ENCODE results near the gene SPC24. TPM values are rescaled to one million over a fixed set of nuclear protein-coding genes. Genes with fewer than 3 reads are reported as not detected.
"Not testable (repeated sequence)": the region's sequence is repeated elsewhere in the genome, so short reads cannot be mapped to it uniquely, and the experiment has no call there.

The SPC24 gene
- total RNA-seq, 1 experiment from 2014 or later: 44.8 TPM

DNA sequence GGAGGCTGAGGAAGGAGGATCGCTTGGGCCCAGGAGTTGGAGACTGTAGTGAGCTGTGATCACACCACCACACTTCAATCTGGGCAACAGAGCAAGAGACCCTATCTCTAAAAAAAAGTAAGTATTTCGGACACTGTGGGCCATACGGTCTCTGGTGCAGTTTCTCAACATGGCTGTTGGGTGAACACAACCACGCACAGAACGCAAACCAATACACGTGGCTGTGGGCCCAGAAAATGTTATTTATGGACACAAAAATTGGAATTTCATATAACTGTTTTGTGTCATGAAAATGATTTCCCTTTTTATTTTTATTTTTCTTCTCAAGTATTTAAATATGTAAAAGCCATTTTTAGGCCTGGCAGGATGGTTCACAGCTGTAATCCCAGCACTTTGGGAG lies 46.8 kb downstream of the SPC24 start:
- Histone ChIP-seq H3K4me1 (no peaks in the 10 kb centered on the region), H3K27me3 (replicated peaks; ENCODE audit: control insufficient read depth, insufficient read depth, low read length) (no peaks in the 10 kb centered on the region), H3K4me3 (ENCODE audit: low read depth, low read length) (no peak overlapping the region), H3K36me3 (ENCODE audit: control insufficient read depth, insufficient read depth, low read length) (peaks cover 16% of the 10 kb centered on the region), H3K9me3 (no peaks in the 10 kb centered on the region)
- DNase-seq: no peak
- Mint-ChIP-seq H3K4me1 (ENCODE audit: low read depth, unreplicated experiment) (no peaks in the 10 kb centered on the region), H3K27me3 (ENCODE audit: insufficient read depth, unreplicated experiment) (no peaks in the 10 kb centered on the region), H3K9me3 (ENCODE audit: unreplicated experiment) (no peaks in the 10 kb centered on the region), H3K36me3 (ENCODE audit: insufficient read depth, unreplicated experiment) (peaks cover 99% of the 10 kb centered on the region), H3K4me3 (ENCODE audit: unreplicated experiment) (no peak overlapping the region), H3K27ac (ENCODE audit: unreplicated experiment) (no peak overlapping the region)
- TF ChIP-seq CTCF (IDR thresholded peaks at IDR 0.05; ENCODE audit: insufficient read depth in 1 of 2, low read depth in 1 of 2, low read length in 1 of 2, severe bottlenecking in 1 of 2, unreplicated experiment in 1 of 2): no peak
- POLR2A ChIA-PET: no interaction called here
- CTCF ChIA-PET: no interaction called here
- intact Hi-C loops (cut with micrococcal nuclease; ENCODE audit: unreplicated experiment): no loop called here
- BruUV-seq (replicated peaks): TSS peak; percentile 17

- Mint-ChIP-seq H3K27me3 (ENCODE audit: insufficient read depth, unreplicated experiment) (no peaks in the 10 kb centered on the region), H3K4me3 (ENCODE audit: unreplicated experiment) (no peak overlapping the region), H3K9me3 (ENCODE audit: unreplicated experiment) (no peaks in the 10 kb centered on the region), H3K36me3 (ENCODE audit: insufficient read depth, unreplicated experiment) (peaks cover 99% of the 10 kb centered on the region), H3K27ac (ENCODE audit: unreplicated experiment) (no peak overlapping the region), H3K4me1 (ENCODE audit: low read depth, unreplicated experiment) (no peaks in the 10 kb centered on the region)
- TF ChIP-seq CTCF (IDR thresholded peaks at IDR 0.05; ENCODE audit: insufficient read depth in 1 of 2, low read depth in 1 of 2, low read length in 1 of 2, severe bottlenecking in 1 of 2, unreplicated experiment in 1 of 2): no peak
- POLR2A ChIA-PET: no interaction called here
- CTCF ChIA-PET: no interaction called here
- intact Hi-C loops (cut with micrococcal nuclease; ENCODE audit: unreplicated experiment): no loop called here
- no peak for DNase-seq
- Histone ChIP-seq H3K9me3 (no peaks in the 10 kb centered on the region), H3K4me3 (ENCODE audit: low read depth, low read length) (no peak overlapping the region), H3K36me3 (ENCODE audit: control insufficient read depth, insufficient read depth, low read length) (peaks cover 18% of the 10 kb centered on the region), H3K4me1 (no peaks in the 10 kb centered on the region), H3K27me3 (replicated peaks; ENCODE audit: control insufficient read depth, insufficient read depth, low read length) (no peaks in the 10 kb centered on the region)
- BruUV-seq (replicated peaks): no TSS peak
Observed at GRCh38 chr19:11106477-11106876, 49.1 kb downstream of the SPC24 start.

DNA sequence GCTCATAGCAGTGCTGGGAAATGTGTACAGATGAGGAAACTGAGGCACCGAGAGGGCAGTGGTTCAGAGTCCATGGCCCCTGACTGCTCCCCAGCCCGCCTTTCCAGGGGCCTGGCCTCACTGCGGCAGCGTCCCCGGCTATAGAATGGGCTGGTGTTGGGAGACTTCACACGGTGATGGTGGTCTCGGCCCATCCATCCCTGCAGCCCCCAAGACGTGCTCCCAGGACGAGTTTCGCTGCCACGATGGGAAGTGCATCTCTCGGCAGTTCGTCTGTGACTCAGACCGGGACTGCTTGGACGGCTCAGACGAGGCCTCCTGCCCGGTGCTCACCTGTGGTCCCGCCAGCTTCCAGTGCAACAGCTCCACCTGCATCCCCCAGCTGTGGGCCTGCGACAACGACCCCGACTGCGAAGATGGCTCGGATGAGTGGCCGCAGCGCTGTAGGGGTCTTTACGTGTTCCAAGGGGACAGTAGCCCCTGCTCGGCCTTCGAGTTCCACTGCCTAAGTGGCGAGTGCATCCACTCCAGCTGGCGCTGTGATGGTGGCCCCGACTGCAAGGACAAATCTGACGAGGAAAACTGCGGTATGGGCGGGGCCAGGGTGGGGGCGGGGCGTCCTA lies 50.5 kb downstream of the SPC24 start:
- ChIA-PET POLR2A (no interaction called here), CTCF (interaction anchor here (0.6 kb wide), 1 partner anchor 46 kb away, joined by 4 read pairs; no protein-coding TSS in a partner anchor)
- TF ChIP-seq CTCF (IDR thresholded peaks at IDR 0.05; ENCODE audit: insufficient read depth in 1 of 2, low read depth in 1 of 2, low read length in 1 of 2, severe bottlenecking in 1 of 2, unreplicated experiment in 1 of 2): no peak
- Histone ChIP-seq H3K4me3 (ENCODE audit: low read depth, low read length) (no peak overlapping the region), H3K27me3 (replicated peaks; ENCODE audit: control insufficient read depth, insufficient read depth, low read length) (no peaks in the 10 kb centered on the region), H3K36me3 (ENCODE audit: control insufficient read depth, insufficient read depth, low read length) (peaks cover 14% of the 10 kb centered on the region), H3K9me3 (no peaks in the 10 kb centered on the region), H3K4me1 (no peaks in the 10 kb centered on the region)
- BruUV-seq (replicated peaks): no TSS peak
- intact Hi-C loops (cut with micrococcal nuclease; ENCODE audit: unreplicated experiment): no loop called here
- no peaks in the 10 kb centered on the region for H3K27me3 Mint-ChIP-seq (ENCODE audit: insufficient read depth, unreplicated experiment)
- H3K4me1 Mint-ChIP-seq (ENCODE audit: low read depth, unreplicated experiment): no peaks in the 10 kb centered on the region
- H3K36me3 Mint-ChIP-seq (ENCODE audit: insufficient read depth, unreplicated experiment): peaks cover 99% of the 10 kb centered on the region
- H3K27ac Mint-ChIP-seq (ENCODE audit: unreplicated experiment): no peak overlapping the region
- no peak overlapping the region for H3K4me3 Mint-ChIP-seq (ENCODE audit: unreplicated experiment)
- no peaks in the 10 kb centered on the region for H3K9me3 Mint-ChIP-seq (ENCODE audit: unreplicated experiment)
- DNase-seq: no peak

GRCh38 chr19:11103667-11104066 lies 51.9 kb downstream of the SPC24 start:
- BruUV-seq (replicated peaks); H3K4me1 ChIP-seq; DNase-seq; POLR2A ChIA-PET; H3K27me3 Mint-ChIP-seq (ENCODE audit: insufficient read depth, unreplicated experiment); H3K27me3 ChIP-seq (replicated peaks; ENCODE audit: control insufficient read depth, insufficient read depth, low read length); CTCF ChIA-PET; H3K4me3 Mint-ChIP-seq (ENCODE audit: unreplicated experiment); H3K9me3 ChIP-seq; H3K9me3 Mint-ChIP-seq (ENCODE audit: unreplicated experiment); H3K4me1 Mint-ChIP-seq (ENCODE audit: low read depth, unreplicated experiment); intact Hi-C loops (cut with micrococcal nuclease; ENCODE audit: unreplicated experiment); H3K4me3 ChIP-seq (ENCODE audit: low read depth, low read length): not testable (repeated sequence)
- Mint-ChIP-seq H3K36me3 (ENCODE audit: insufficient read depth, unreplicated experiment) (peaks cover 100% of the 10 kb centered on the region), H3K27ac (ENCODE audit: unreplicated experiment) (peak overlapping the region; percentile 39)
- H3K36me3 ChIP-seq (ENCODE audit: control insufficient read depth, insufficient read depth, low read length): peaks cover 16% of the 10 kb centered on the region
